Osteoblast (primary cell): ENCODE data around the gene GAREM1. TPM values are rescaled to one million over a fixed set of nuclear protein-coding genes. Genes with fewer than 3 reads are reported as not detected.

Experiments
- DNase-seq: peaks from one replicate; pipeline ENCODE4 v3.0.0; 2011; ENCODE audit warnings: low spot score, mixed read lengths; ENCODE audit not compliant: insufficient read length; ENCODE audit errors: missing footprints
- H2AFZ ChIP-seq: 2 replicates; pipeline ENCODE4 v1.6.0; 2011; ENCODE audit warnings: mild to moderate bottlenecking, low read length
- H3K27ac ChIP-seq: 2 replicates; pipeline ENCODE4 v1.5.1; 2011; ENCODE audit warnings: mild to moderate bottlenecking, low read depth, low read length, moderate library complexity
- H3K27me3 ChIP-seq: 2 replicates; pipeline ENCODE4 v1.6.0; 2012; ENCODE audit warnings: mild to moderate bottlenecking, control low read depth, inconsistent platforms, low read length, moderate library complexity; ENCODE audit not compliant: insufficient read depth
- H3K36me3 ChIP-seq: 2 replicates; pipeline ENCODE4 v1.5.1; 2011; ENCODE audit warnings: mild to moderate bottlenecking, low read length, control low read depth, moderate library complexity; ENCODE audit not compliant: insufficient read depth
- H3K4me1 ChIP-seq: 2 replicates; pipeline ENCODE4 v1.5.1; 2011; ENCODE audit warnings: mild to moderate bottlenecking, low read length, control low read depth, moderate library complexity; ENCODE audit not compliant: insufficient read depth
- H3K4me2 ChIP-seq: 2 replicates; pipeline ENCODE4 v1.6.0; 2011; ENCODE audit warnings: mild to moderate bottlenecking, low read length; ENCODE audit not compliant: insufficient read depth
- H3K4me3 ChIP-seq: fragments of 200-600 bp; sonication (generic); 3 replicates; pipeline ENCODE4 v1.5.1; 2012; ENCODE audit warnings: mild to moderate bottlenecking, low read length, inconsistent platforms; ENCODE audit not compliant: insufficient read depth
- H3K79me2 ChIP-seq: 2 replicates; pipeline ENCODE4 v1.6.0; 2012; ENCODE audit warnings: mild to moderate bottlenecking, low read length, control low read depth, inconsistent platforms; ENCODE audit not compliant: insufficient read depth
- H3K9me3 ChIP-seq: 2 replicates; pipeline ENCODE4 v1.5.1; 2011; ENCODE audit warnings: low read depth, low read length, control low read depth
- H4K20me1 ChIP-seq: 2 replicates; pipeline ENCODE4 v1.6.0; 2012; ENCODE audit warnings: mild to moderate bottlenecking, low read length, control low read depth; ENCODE audit not compliant: insufficient read depth
- total RNA-seq: library from RNA; depleted of rRNA; stranded (reverse); fragments of >200 nt; gene quantifications from 2 replicates; pipeline ENCODE4 v1.2.3, GENCODE V29; 2012
- TF ChIP-seq, protein P1 (sequence below): IDR thresholded peaks from 2 replicates; pipeline ENCODE4 v1.5.1; 2011; ENCODE audit warnings: mild to moderate bottlenecking, low read depth, low read length, moderate library complexity; ENCODE audit errors: extremely low read depth

The GAREM1 gene
- total RNA-seq, 1 donor = 3.6 TPM

GRCh38 chr18:32380559-32380958 is 90.1 kb downstream of the GAREM1 start:
- DNase-seq = no peak

DNA sequence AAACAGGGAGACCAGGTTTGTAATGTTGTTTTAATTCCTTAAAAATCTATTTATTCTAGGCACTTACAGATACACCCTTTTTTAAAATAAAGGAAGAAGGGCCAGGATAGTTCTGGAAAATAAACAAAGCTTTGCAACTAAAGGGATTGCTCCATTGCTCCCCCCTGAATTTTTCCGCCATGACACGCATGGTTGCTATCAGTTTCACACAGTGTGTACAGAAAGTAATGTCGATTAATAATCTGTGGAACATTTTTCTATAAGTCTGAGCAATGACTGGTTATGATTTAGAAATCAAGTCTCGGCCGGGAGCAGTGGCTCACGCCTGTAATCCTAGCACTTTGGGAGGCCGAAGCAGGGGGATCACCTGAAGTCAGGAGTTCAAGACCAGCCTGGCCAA is 90.8 kb downstream of the GAREM1 start:
- H3K9me3 ChIP-seq = no peaks in the 10 kb centered on the region
- H3K4me2 ChIP-seq = no peak overlapping the region
- H4K20me1 ChIP-seq = no peaks in the 10 kb centered on the region
- TF ChIP-seq, protein P1, sequence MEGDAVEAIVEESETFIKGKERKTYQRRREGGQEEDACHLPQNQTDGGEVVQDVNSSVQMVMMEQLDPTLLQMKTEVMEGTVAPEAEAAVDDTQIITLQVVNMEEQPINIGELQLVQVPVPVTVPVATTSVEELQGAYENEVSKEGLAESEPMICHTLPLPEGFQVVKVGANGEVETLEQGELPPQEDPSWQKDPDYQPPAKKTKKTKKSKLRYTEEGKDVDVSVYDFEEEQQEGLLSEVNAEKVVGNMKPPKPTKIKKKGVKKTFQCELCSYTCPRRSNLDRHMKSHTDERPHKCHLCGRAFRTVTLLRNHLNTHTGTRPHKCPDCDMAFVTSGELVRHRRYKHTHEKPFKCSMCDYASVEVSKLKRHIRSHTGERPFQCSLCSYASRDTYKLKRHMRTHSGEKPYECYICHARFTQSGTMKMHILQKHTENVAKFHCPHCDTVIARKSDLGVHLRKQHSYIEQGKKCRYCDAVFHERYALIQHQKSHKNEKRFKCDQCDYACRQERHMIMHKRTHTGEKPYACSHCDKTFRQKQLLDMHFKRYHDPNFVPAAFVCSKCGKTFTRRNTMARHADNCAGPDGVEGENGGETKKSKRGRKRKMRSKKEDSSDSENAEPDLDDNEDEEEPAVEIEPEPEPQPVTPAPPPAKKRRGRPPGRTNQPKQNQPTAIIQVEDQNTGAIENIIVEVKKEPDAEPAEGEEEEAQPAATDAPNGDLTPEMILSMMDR = no peak
- no peak overlapping the region for H3K4me3 ChIP-seq
- no peak for DNase-seq
- H3K36me3 ChIP-seq = no peaks in the 10 kb centered on the region
- no peaks in the 10 kb centered on the region for H3K27me3 ChIP-seq
- H3K4me1 ChIP-seq = peaks cover 15% of the 10 kb centered on the region
- H2AFZ ChIP-seq = no peak overlapping the region
- H3K79me2 ChIP-seq = no peaks in the 10 kb centered on the region
- H3K27ac ChIP-seq = no peak overlapping the region

More at GRCh38 chr18:32380559-32380958, 90.1 kb downstream of the GAREM1 start:
- Histone ChIP-seq H4K20me1 (no peaks in the 10 kb centered on the region), H3K9me3 (no peaks in the 10 kb centered on the region), H2AFZ (no peak overlapping the region), H3K4me3 (no peak overlapping the region), H3K27me3 (no peaks in the 10 kb centered on the region), H3K27ac (no peak overlapping the region), H3K36me3 (no peaks in the 10 kb centered on the region), H3K4me2 (no peak overlapping the region), H3K4me1 (peaks cover 15% of the 10 kb centered on the region), H3K79me2 (no peaks in the 10 kb centered on the region)
- TF ChIP-seq, protein P1 = no peak

DNA sequence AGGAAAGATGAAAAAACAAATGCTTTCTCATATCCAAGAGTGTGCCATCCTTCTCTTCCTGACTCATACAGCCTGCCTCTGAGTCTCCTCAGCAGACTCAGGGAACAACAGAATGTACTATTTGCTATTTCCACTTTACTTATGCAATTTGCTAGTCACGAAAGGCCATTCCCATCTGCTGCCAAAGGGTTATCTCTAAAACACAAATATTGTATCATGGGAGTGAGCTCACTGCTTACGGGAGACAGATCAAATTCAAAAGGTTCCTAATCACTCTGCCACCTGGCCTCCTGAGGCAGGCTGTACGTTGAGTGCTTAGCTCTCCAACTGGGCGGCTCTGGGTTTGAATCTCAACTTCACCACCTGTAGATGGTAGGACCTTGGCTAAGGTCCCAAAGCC is 92.0 kb downstream of the GAREM1 start:
- no peak overlapping the region for H3K4me3 ChIP-seq
- H2AFZ ChIP-seq = no peak overlapping the region
- DNase-seq = peak; percentile 45
- H3K4me2 ChIP-seq = no peak overlapping the region
- H3K27ac ChIP-seq = no peak overlapping the region
- H3K4me1 ChIP-seq = peaks cover 14% of the 10 kb centered on the region
- H3K9me3 ChIP-seq = no peaks in the 10 kb centered on the region
- no peaks in the 10 kb centered on the region for H3K36me3 ChIP-seq
- no peaks in the 10 kb centered on the region for H3K27me3 ChIP-seq
- no peaks in the 10 kb centered on the region for H4K20me1 ChIP-seq
- H3K79me2 ChIP-seq = no peaks in the 10 kb centered on the region
- TF ChIP-seq, protein P1 = no peak

- H3K27ac ChIP-seq = no peak overlapping the region
- no peaks in the 10 kb centered on the region for H4K20me1 ChIP-seq
- no peak overlapping the region for H3K4me3 ChIP-seq
- H3K27me3 ChIP-seq = no peaks in the 10 kb centered on the region
- H2AFZ ChIP-seq = no peak overlapping the region
- TF ChIP-seq, protein P1 = no peak
- H3K36me3 ChIP-seq = no peaks in the 10 kb centered on the region
- H3K4me1 ChIP-seq = peaks cover 4% of the 10 kb centered on the region
- H3K79me2 ChIP-seq = no peaks in the 10 kb centered on the region
- peak; percentile 37 for DNase-seq
- H3K9me3 ChIP-seq = no peaks in the 10 kb centered on the region
- H3K4me2 ChIP-seq = no peak overlapping the region
Observed at GRCh38 chr18:32373995-32374394, 96.7 kb downstream of the GAREM1 start.
